HT1080 (cell line): ENCODE measurements around the gene SLC19A1. TPM values are rescaled to one million over a fixed set of nuclear protein-coding genes. Genes with fewer than 3 reads are reported as not detected.
A peak's percentile ranks its signal among the peaks of the same experiment; 100 is the strongest.

Experiments used
- DNase-seq: peaks from one replicate; pipeline ENCODE4 v3.0.0-alpha.2; 2015; ENCODE audit warnings: low read depth
- total RNA-seq: library from RNA; depleted of rRNA; stranded (reverse); fragments of >200 nt; shearing (Covaris generic); gene quantifications from 2 replicates; pipeline ENCODE4 v1.2.3, GENCODE V29; 2014

The SLC19A1 gene
- total RNA-seq, 1 experiment from 2014 or later: 46.8 TPM

GRCh38 chr21:45469273-45470086 lies 72.8 kb downstream of the SLC19A1 start:
- no peak for DNase-seq

- no peak for DNase-seq
These were observed 73.3 kb downstream of the SLC19A1 start for GRCh38 chr21:45468971-45469272.

GRCh38 chr21:45468051-45468970 lies 73.9 kb downstream of the SLC19A1 start:
- DNase-seq: no peak

GRCh38 chr21:45467221-45467779 lies 74.9 kb downstream of the SLC19A1 start:
- no peak for DNase-seq

GRCh38 chr21:45466330-45467220 lies 75.7 kb downstream of the SLC19A1 start:
- DNase-seq: no peak

GRCh38 chr21:45465611-45466329 lies 76.5 kb downstream of the SLC19A1 start:
- DNase-seq: no peak

GRCh38 chr21:45465105-45465504 lies 77.1 kb downstream of the SLC19A1 start:
- no peak for DNase-seq

- DNase-seq: no peak
These were observed 77.9 kb downstream of the SLC19A1 start for GRCh38 chr21:45464309-45464708.

- no peak for DNase-seq
These were observed 78.4 kb downstream of the SLC19A1 start for GRCh38 chr21:45463871-45464270.

- DNase-seq: no peak
These were observed 80.4 kb downstream of the SLC19A1 start for GRCh38 chr21:45461806-45462341.

GRCh38 chr21:45461369-45461750 lies 80.9 kb downstream of the SLC19A1 start:
- DNase-seq: no peak

- peak; percentile 47 for DNase-seq
These were observed 81.5 kb downstream of the SLC19A1 start for GRCh38 chr21:45460611-45461368.

- no peak for DNase-seq
These were observed 82.2 kb downstream of the SLC19A1 start for GRCh38 chr21:45460011-45460565.

- no peak for DNase-seq
These were observed 82.8 kb downstream of the SLC19A1 start for GRCh38 chr21:45459171-45460010.

GRCh38 chr21:45458281-45459170 lies 83.7 kb downstream of the SLC19A1 start:
- no peak for DNase-seq

GRCh38 chr21:45457832-45458172 lies 84.4 kb downstream of the SLC19A1 start:
- no peak for DNase-seq

GRCh38 chr21:45457161-45457831 lies 84.9 kb downstream of the SLC19A1 start:
- DNase-seq: no peak
